Measurements from ENCODE around the gene ABHD17A.
"Not testable (repeated sequence)": the region's sequence is repeated elsewhere in the genome, so short reads cannot be mapped to it uniquely, and the experiment has no call there.

The ABHD17A gene

GRCh38 chr19:1911098-1911497, 25.8 kb upstream of the ABHD17A start:
- in situ Hi-C loops (cut with MboI; ENCODE audit: low sequenced_read_pairs) = no loop called here

GRCh38 chr19:1910177-1910576, 24.9 kb upstream of the ABHD17A start:
- in situ Hi-C loops (cut with MboI; ENCODE audit: low sequenced_read_pairs) = no loop called here

GRCh38 chr19:1909761-1910080, 24.4 kb upstream of the ABHD17A start:
- in situ Hi-C loops (cut with MboI; ENCODE audit: low sequenced_read_pairs) = no loop called here

GRCh38 chr19:1908364-1908678, 23.0 kb upstream of the ABHD17A start:
- in situ Hi-C loops (cut with MboI; ENCODE audit: low sequenced_read_pairs) = no loop called here

- in situ Hi-C loops (cut with MboI; ENCODE audit: low sequenced_read_pairs) = no loop called here
Observed at GRCh38 chr19:1907563-1908363, 22.5 kb upstream of the ABHD17A start.

- in situ Hi-C loops (cut with MboI; ENCODE audit: low sequenced_read_pairs) = no loop called here
Observed at GRCh38 chr19:1906985-1907562, 21.8 kb upstream of the ABHD17A start.

- in situ Hi-C loops (cut with MboI; ENCODE audit: low sequenced_read_pairs) = no loop called here
Observed at GRCh38 chr19:1905863-1906375, 20.6 kb upstream of the ABHD17A start.

- in situ Hi-C loops (cut with MboI; ENCODE audit: low sequenced_read_pairs) = no loop called here
Observed at GRCh38 chr19:1905110-1905862, 20.0 kb upstream of the ABHD17A start, which contains the start of the genes ADAT3 and SCAMP4. Gene ADAT3 (plus strand): TSS chr19:1905399. CDS start chr19:1912048, 6,649 bp downstream. Gene SCAMP4 (plus strand): TSS chr19:1905399. CDS start chr19:1915020, 9,621 bp downstream.

- in situ Hi-C loops (cut with MboI; ENCODE audit: low sequenced_read_pairs) = no loop called here
Observed at GRCh38 chr19:1904860-1905109, 19.5 kb upstream of the ABHD17A start.

GRCh38 chr19:1902923-1903322, 17.6 kb upstream of the ABHD17A start:
- in situ Hi-C loops (cut with MboI; ENCODE audit: low sequenced_read_pairs) = no loop called here

- in situ Hi-C loops (cut with MboI; ENCODE audit: low sequenced_read_pairs) = no loop called here
Observed at GRCh38 chr19:1901940-1902404, 16.7 kb upstream of the ABHD17A start.

- in situ Hi-C loops (cut with MboI; ENCODE audit: low sequenced_read_pairs) = no loop called here
Observed at GRCh38 chr19:1896508-1896907, 11.2 kb upstream of the ABHD17A start.

GRCh38 chr19:1893791-1894190, 8.5 kb upstream of the ABHD17A start:
- in situ Hi-C loops (cut with MboI; ENCODE audit: low sequenced_read_pairs) = no loop called here

GRCh38 chr19:1889907-1890306, 4.6 kb upstream of the ABHD17A start:
- in situ Hi-C loops (cut with MboI; ENCODE audit: low sequenced_read_pairs) = no loop called here

- in situ Hi-C loops (cut with MboI; ENCODE audit: low sequenced_read_pairs) = no loop called here
Observed at GRCh38 chr19:1888385-1888784, 3.1 kb upstream of the ABHD17A start.

- in situ Hi-C loops (cut with MboI; ENCODE audit: low sequenced_read_pairs) = not testable (repeated sequence)
Observed at GRCh38 chr19:1886360-1886759, 1.1 kb upstream of the ABHD17A start.

- in situ Hi-C loops (cut with MboI; ENCODE audit: low sequenced_read_pairs) = no loop called here
Observed at GRCh38 chr19:1884719-1885334, 469 bp downstream of the ABHD17A start.

- in situ Hi-C loops (cut with MboI; ENCODE audit: low sequenced_read_pairs) = no loop called here
Observed at GRCh38 chr19:1884291-1884718, 991 bp downstream of the ABHD17A start.

GRCh38 chr19:1883784-1884183, 1.5 kb downstream of the ABHD17A start:
- in situ Hi-C loops (cut with MboI; ENCODE audit: low sequenced_read_pairs) = no loop called here

- in situ Hi-C loops (cut with MboI; ENCODE audit: low sequenced_read_pairs) = no loop called here
Observed at GRCh38 chr19:1882786-1883692, 2.3 kb downstream of the ABHD17A start.

Measured in HL-60/S4 (cell line).